Aorta (tissue), 5 donors: ENCODE results near the gene GJA4. TPM values are rescaled to one million over a fixed set of nuclear protein-coding genes. Genes with fewer than 3 reads are reported as not detected.

Experiments
- ATAC-seq: fragments of 200-7000 bp; cut with Tn5 transposase; one replicate; pipeline ENCODE4 v1.9.1; 2022; ENCODE audit warnings: moderate library complexity; ENCODE audit not compliant: low FRiP score
- DNase-seq, 2 donors: peaks; one replicate each; pipeline ENCODE4 v3.0.0-alpha.2; 2020
- H3K27ac ChIP-seq, 2 donors: one replicate each; pipeline ENCODE4 v1.5.1; 2013; ENCODE audit warnings: low read length in 2 of 2, mild to moderate bottlenecking in 2 of 2, moderate library complexity in 2 of 2, control low read depth in 1 of 2, inconsistent platforms in 1 of 2, low read depth in 1 of 2
- H3K27me3 ChIP-seq, 2 donors: one replicate each; pipeline ENCODE4 v1.6.1; 2013; ENCODE audit warnings: control low read depth in 1 of 2, low read length in 1 of 2, mild to moderate bottlenecking in 1 of 2, moderate library complexity in 1 of 2; ENCODE audit not compliant: insufficient read depth in 2 of 2, control insufficient read depth in 1 of 2
- H3K36me3 ChIP-seq, 2 donors: one replicate each; pipeline ENCODE4 v1.6.1; 2013; ENCODE audit warnings: control low read depth in 1 of 2, low read length in 1 of 2, mild to moderate bottlenecking in 1 of 2; ENCODE audit not compliant: insufficient read depth in 2 of 2, control insufficient read depth in 1 of 2
- H3K4me1 ChIP-seq, 2 donors: one replicate each; pipeline ENCODE4 v1.6.1; 2013; ENCODE audit warnings: low read length in 2 of 2, control low read depth in 1 of 2, mild to moderate bottlenecking in 1 of 2, moderate library complexity in 1 of 2; ENCODE audit not compliant: insufficient read depth in 2 of 2, control insufficient read depth in 1 of 2
- H3K4me3 ChIP-seq, 2 donors: one replicate each; pipeline ENCODE4 v1.5.1; 2013; ENCODE audit warnings: low read length in 2 of 2, control low read depth in 1 of 2, mild to moderate bottlenecking in 1 of 2
- H3K9me3 ChIP-seq: one replicate; pipeline ENCODE4 v1.6.1; 2013; ENCODE audit warnings: mild to moderate bottlenecking, low read length; ENCODE audit not compliant: control insufficient read depth
- WGBS, 2 donors: extraction: QIAGEN DNeasy Blood & Tissue Kit; methylation state at CpG; one replicate each; pipeline ENCODE4 v1.1.7; 2013; 5-methylcytosine and 5-hydroxymethylcytosine counted together
- intact Hi-C, 2 donors: fragments of 100-400 bp; cut with DNase I; formaldehyde crosslinking; loops; one replicate each; pipeline versions ENCODE4 v1.14.2 to v1.15.0; 2022
- polyA plus RNA-seq, 2 donors: library from polyadenylated mRNA; stranded (reverse); fragments of 200-250 nt; gene quantifications; one replicate each; pipeline ENCODE4 v1.2.3, GENCODE V29; 2013
- total RNA-seq, 2 donors: library from RNA; stranded (reverse); fragmentation: NEBNext Ultra II Directional; extraction: Animal tissue kit (Norgen Biotek cat#: 25700); gene quantifications; one replicate each; pipeline ENCODE4 v1.2.1, GENCODE V29; 2021
- donor health status: healthy with polysubstance abuse.
- donor health status: Bipolar disorder and iron deficiency.
- donor health status: DM: no; HTN: no; CAD: no.
- donor health status: DM: no; HTN: no; CAD: no.
- donor health status: DM: yes; HTN: yes; CAD: no.

Gene GJA4
- total and polyA plus RNA-seq, 4 donors, result 21.0 to 72.2 (median 47.3) TPM

GRCh38 chr1:34781844-34782391 is 10.9 kb upstream of the GJA4 start:
- Histone ChIP-seq H3K36me3 (no peaks in the 10 kb centered on the region), H3K4me3 (peak overlapping the region; percentile 38 to 42), H3K27me3 (no peaks in the 10 kb centered on the region), H3K27ac (no peak overlapping the region), H3K9me3 (no peaks in the 10 kb centered on the region), H3K4me1 (no peaks in the 10 kb centered on the region)
- ATAC-seq (no peak), DNase-seq (peak in 1 of 2 donors; percentile 23)
- WGBS, 2 donors, result 11 to 12% methylated on average over 15 to 18 of the region's 18 CpGs
- intact Hi-C loops, result no loop called here

- H3K9me3 ChIP-seq, result no peaks in the 10 kb centered on the region
- H3K36me3 ChIP-seq, result no peaks in the 10 kb centered on the region
- intact Hi-C loops, result no loop called here
- H3K27ac ChIP-seq, result no peak overlapping the region
- peak in 1 of 2 donors; percentile 65 for DNase-seq
- no peak for ATAC-seq
- H3K4me1 ChIP-seq, result no peaks in the 10 kb centered on the region
- H3K27me3 ChIP-seq, result no peaks in the 10 kb centered on the region
- WGBS, 2 donors, result 91 to 92% methylated on average over 28 of the region's 28 CpGs
- H3K4me3 ChIP-seq, result no peak overlapping the region
These were observed 8.0 kb upstream of the GJA4 start for GRCh38 chr1:34784751-34785221.

- H3K9me3 ChIP-seq, result no peaks in the 10 kb centered on the region
- 81 to 88% methylated on average over 22 of the region's 22 CpGs for WGBS, 2 donors
- H3K4me1 ChIP-seq, result no peaks in the 10 kb centered on the region
- intact Hi-C loops, result no loop called here
- no peak overlapping the region for H3K27ac ChIP-seq
- no peaks in the 10 kb centered on the region for H3K27me3 ChIP-seq
- peak in 1 of 2 donors; percentile 58 for DNase-seq
- ATAC-seq, result no peak
- no peak overlapping the region for H3K4me3 ChIP-seq
- no peaks in the 10 kb centered on the region for H3K36me3 ChIP-seq
These were observed 7.4 kb upstream of the GJA4 start for GRCh38 chr1:34785231-34785874.

- no peaks in the 10 kb centered on the region for H3K4me1 ChIP-seq
- H3K27ac ChIP-seq, result no peak overlapping the region
- DNase-seq (peak in 1 of 2 donors; percentile 2), ATAC-seq (no peak)
- H3K4me3 ChIP-seq, result no peak overlapping the region
- intact Hi-C loops, result loop anchor here (1.0 to 2.0 kb wide), 2 partner anchors 66 to 75 kb away; no protein-coding TSS in a partner anchor
- H3K9me3 ChIP-seq, result no peaks in the 10 kb centered on the region
- H3K27me3 ChIP-seq, result no peaks in the 10 kb centered on the region
- WGBS, 2 donors, result 64 to 67% methylated on average over 4 of the region's 4 CpGs
- H3K36me3 ChIP-seq, result no peaks in the 10 kb centered on the region
These were observed 6.8 kb upstream of the GJA4 start for GRCh38 chr1:34785875-34786470.

- H3K4me3 ChIP-seq, result no peak overlapping the region
- no peaks in the 10 kb centered on the region for H3K4me1 ChIP-seq
- 49 to 52% methylated on average over 14 of the region's 14 CpGs for WGBS, 2 donors
- DNase-seq (peak; percentile 82 to 89), ATAC-seq (peak; percentile 82)
- no peak overlapping the region for H3K27ac ChIP-seq
- no peaks in the 10 kb centered on the region for H3K9me3 ChIP-seq
- intact Hi-C loops, result loop anchor here (1.0 to 2.0 kb wide), 2 partner anchors 66 to 74 kb away; no protein-coding TSS in a partner anchor
- no peaks in the 10 kb centered on the region for H3K36me3 ChIP-seq
- H3K27me3 ChIP-seq, result no peaks in the 10 kb centered on the region
These were observed 6.1 kb upstream of the GJA4 start for GRCh38 chr1:34786521-34787325.

- Histone ChIP-seq H3K4me3 (no peak overlapping the region), H3K27me3 (no peaks in the 10 kb centered on the region), H3K36me3 (no peaks in the 10 kb centered on the region), H3K9me3 (no peaks in the 10 kb centered on the region), H3K4me1 (no peaks in the 10 kb centered on the region), H3K27ac (peak overlapping the region in 1 of 2 donors; percentile 35)
- intact Hi-C loops, result loop anchor here in 1 of 2 donors (2.0 kb wide), 1 partner anchor 73 kb away; no protein-coding TSS in a partner anchor
- 23 to 31% methylated on average over 9 of the region's 9 CpGs for WGBS, 2 donors
- ATAC-seq (peak; percentile 66), DNase-seq (no peak)
These were observed 5.1 kb upstream of the GJA4 start for GRCh38 chr1:34787461-34788420.

- no peaks in the 10 kb centered on the region for H3K36me3 ChIP-seq
- 61 to 65% methylated on average over 6 of the region's 6 CpGs for WGBS, 2 donors
- no peak for DNase-seq
- H3K4me1 ChIP-seq, result no peaks in the 10 kb centered on the region
- no peaks in the 10 kb centered on the region for H3K27me3 ChIP-seq
- no peaks in the 10 kb centered on the region for H3K9me3 ChIP-seq
- no peak overlapping the region for H3K27ac ChIP-seq
- peak; percentile 40 for ATAC-seq
- H3K4me3 ChIP-seq, result no peak overlapping the region
- intact Hi-C loops, result loop anchor here in 1 of 2 donors (5.0 kb wide), 1 partner anchor 46 kb away; no protein-coding TSS in a partner anchor
These were observed 1.8 kb upstream of the GJA4 start for GRCh38 chr1:34790985-34791384.
